ENCODE measurements around the gene RTP5.
A peak's percentile ranks its signal among the peaks of the same experiment; 100 is the strongest.
"Not testable (repeated sequence)": the region's sequence is repeated elsewhere in the genome, so short reads cannot be mapped to it uniquely, and the experiment has no call there.

The RTP5 gene

DNA sequence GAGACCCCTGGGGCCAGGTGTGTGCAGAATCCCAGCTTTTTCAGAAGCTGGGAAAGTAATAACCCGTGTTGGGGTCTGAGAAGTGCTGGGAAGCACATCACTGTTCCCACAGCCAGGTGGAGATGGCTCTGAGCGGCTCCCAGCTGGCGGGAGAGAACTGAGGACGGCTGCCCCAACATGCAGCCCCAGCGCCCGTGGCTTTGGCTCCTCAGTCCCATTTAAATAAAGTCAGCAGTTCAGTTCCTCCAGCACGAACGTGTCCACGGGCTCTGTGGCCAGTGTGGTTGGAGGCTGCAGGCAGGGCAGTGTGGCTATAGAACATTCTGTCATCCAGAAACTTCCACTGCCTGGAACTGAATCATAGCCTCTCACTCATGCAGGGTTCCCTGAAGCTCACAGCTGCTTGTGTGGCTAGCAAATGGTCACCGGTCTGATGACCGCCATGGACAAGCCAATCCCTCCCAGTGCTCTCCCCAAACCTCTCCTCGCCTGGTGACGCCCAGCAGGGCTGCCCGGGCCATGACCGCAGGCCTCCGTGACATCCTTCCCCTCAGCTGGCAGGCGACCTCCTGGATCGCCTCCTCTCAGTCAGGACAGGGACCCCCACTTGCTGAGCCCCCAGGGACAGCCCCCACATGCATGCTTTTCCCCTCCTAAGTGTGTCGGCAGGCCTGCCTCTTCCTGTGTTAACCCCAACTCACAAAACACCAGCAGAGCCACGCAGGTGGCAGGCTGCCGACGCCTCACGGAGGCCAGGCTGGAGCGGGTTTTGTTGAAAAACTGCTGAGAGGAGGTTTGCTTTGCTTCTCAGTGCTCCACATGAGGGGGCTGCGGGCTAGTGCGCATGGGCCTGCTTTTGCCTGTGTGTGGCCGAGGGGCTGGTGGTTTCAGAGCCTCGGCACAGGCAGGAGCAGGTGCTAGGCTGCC is 1.3 kb downstream of the RTP5 start:
- no peak for DNase-seq (ENCODE audit: low spot score)

DNA sequence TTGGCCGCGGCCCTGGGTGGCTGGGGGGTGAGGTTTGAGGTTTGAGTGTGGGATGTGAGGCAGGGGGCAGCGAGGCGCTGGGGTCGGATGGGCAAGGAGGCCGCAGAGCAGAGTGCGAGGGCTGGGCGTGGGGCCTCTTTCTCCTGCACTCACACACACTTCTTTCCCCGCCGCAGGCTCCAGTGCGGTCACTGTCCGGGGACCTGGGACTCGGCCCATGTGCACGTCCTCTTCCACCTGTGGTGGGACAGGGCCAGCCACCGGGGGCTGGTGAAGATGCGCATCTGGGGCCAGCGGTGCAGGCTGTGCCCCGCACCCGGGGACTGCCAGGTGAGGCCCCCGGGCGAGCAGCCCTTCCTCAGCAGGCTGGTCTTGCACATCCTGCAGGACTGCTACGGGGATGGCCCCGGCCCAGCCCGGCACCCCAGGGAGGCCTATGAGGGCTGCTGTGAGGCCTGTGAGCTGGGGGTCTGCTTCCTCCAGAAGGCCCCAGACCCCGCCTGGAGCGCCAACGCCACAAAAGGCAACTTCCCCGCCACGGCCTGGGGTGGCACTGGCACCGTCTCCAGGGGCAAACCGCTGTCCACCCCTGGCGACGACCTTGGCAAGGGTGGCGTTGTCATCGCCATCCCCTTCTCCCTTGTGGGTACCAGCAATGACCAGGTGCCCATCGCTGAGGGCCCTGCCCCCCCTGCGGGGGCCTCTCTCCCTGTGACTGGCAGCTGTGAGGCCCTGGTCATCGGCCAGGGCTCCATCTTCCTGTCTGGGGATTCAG is 2.2 kb downstream of the RTP5 start:
- DNase-seq (ENCODE audit: low spot score) = no peak

DNA sequence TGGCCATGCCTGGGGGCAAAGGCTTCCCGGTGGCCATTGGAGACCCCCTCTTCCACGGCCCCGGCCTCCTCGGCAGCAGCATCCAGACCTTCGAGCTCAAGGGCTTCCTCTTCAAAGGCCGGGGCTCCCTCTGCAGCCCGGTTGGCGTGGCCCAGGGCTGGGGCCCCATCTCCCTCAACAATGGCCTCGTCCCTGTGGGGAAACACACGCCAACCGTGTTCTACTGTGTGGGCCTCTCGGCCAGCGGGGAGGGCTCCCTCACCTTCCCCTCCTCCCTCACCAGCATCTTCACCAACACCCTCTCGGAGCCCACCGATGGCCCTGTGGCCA is 2.7 kb downstream of the RTP5 start:
- no peak for DNase-seq (ENCODE audit: low spot score)

DNA sequence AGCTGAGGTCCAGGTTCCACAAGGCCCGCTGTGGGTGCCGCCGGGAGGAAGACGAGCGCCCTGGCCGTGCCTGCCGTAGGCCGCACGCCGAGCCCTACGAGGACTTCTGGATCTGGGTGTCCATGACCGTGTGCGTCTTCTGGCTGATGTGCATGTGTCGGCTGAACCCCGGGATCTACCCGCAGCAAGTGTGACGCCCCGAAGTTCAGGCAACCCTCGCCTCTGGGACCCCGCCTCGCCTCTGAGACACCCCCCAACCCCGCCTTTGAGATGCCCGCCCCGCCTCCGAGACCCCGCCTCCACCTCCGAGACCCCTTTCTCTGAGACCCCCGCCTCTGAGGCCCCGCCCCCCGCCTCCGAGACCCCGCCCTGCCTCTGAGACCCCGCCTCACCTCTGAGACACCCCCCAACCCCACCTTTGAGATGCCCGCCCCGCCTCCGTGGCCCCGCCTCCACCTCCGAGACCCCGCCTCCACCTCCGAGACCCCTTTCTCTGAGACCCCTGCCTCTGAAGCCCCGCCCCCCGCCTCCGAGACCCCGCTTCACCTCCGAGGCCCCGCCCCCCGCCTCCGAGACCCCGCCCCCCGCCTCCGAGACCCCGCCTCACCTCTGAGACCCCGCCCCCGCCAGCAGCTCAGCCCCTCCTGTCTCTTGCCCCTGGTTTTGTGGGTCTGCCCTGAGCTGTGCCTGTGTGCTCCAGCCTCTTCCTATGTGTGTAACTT is 3.7 kb downstream of the RTP5 start:
- no peak for DNase-seq (ENCODE audit: low spot score)

DNA sequence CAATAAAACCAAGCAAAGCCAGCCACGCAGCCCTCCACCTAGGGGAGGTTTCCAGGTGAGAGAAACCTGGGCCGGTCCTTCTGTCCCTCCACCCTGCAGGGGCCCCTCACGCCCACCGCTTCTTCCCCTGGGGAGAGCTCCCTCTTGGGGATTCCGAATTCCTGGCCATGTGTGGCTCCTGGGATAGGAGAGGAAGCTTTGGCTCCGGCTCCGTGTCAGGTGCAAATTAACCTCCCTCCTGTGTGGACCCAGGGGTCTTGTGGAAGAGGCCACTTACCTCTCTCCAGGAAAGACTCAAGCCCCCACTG is 4.2 kb downstream of the RTP5 start:
- DNase-seq (ENCODE audit: low spot score) = no peak

DNA sequence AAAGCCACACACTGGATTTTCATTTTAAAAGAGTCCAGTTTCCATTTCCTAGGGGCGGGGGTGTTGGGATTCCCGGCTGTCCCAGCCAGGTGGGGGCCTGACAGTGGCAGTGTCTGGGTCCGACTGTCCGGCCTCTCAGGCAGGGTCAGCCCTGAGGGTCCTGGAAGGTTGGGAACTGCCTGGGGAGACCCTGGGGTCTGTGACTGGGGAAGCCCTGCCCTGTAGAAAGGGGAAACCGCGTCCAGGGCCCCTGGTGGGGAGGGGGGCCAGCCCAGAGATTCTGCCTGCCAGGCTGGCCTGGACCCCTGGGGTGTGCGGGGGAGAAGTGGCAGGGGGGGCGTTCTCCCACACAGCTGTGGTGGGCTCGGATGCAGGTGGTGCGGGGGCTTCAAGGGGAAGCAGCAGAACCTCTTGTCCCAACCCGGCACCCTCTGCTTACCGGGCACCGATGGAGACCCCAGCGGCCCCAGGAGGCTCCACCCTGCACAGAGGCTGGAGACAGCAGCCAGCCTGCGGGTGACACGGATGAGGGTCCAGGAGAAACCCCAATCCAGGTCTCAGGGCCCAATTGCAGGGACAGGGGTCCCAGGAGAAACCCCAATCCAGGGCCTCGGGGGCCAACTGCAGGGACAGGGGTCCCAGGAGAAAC is 4.9 kb downstream of the RTP5 start:
- DNase-seq (ENCODE audit: low spot score) = no peak

DNA sequence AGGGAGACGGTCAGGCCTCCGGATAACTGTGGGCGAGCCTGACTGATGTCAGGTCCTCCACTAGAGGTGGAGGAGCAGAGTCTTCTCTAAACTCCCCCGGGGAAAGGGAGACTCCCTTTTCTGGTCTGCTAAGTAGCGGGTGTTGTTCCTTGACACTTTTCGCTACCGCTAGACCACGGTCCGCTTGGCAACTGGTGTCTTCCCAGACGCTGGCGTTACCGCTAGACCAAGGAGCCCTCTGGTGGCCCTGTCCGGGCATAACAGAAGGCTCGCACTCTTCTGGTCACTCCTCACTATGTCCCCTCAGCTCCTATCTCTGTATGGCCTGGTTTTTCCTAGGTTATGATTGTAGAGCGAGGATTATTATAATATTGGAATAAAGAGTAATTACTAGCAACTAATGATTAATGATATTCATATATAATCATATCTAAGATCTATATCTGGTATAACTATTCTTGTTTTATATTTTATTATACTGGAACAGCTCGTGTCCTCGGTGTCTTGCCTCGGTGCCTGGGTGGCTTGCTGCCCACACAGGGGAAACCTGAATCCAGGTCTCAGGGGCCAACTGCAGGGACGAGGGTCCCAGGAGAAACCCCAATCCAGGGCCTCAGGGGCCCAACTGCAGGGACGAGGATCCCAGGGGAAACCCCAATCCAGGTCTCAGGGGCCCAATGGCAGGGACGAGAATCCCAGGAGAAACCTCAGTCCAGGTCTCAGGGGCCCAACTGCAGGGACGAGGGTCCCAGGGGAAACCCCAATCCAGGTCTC is 6.4 kb downstream of the RTP5 start:
- DNase-seq (ENCODE audit: low spot score) = not testable (repeated sequence)

DNA sequence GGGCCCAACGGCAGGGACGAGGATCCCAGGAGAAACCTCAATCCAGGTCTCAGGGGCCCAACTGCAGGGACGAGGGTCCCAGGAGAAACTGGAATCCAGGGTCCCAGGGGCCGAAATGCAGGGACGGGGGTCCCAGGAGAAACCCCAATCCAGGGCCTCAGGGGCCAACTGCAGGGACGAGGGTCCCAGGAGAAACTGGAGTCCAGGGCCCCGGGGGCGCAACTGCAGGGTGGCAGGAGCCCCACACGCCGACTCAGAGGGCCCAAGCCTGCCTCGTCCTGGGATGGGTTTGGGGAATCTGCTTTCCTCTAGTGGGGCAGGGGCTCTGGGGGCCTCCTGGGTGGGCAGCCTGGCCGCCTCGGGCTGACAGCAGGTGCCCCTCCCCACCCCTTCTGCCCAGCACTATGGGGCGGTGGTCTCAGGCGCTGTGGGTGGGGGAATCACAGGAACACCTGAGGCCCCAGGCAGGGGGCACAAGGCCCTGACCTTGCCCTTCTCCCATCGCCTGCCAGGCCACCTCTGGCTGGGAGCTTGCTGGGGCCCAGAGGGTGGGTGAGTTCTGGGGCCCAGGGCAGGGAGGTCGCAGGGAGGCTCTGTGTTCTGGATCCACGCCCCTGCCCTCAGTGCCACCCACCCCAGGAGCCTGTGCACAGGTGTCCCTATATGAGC is 7.1 kb downstream of the RTP5 start:
- no peak for DNase-seq (ENCODE audit: low spot score)

DNA sequence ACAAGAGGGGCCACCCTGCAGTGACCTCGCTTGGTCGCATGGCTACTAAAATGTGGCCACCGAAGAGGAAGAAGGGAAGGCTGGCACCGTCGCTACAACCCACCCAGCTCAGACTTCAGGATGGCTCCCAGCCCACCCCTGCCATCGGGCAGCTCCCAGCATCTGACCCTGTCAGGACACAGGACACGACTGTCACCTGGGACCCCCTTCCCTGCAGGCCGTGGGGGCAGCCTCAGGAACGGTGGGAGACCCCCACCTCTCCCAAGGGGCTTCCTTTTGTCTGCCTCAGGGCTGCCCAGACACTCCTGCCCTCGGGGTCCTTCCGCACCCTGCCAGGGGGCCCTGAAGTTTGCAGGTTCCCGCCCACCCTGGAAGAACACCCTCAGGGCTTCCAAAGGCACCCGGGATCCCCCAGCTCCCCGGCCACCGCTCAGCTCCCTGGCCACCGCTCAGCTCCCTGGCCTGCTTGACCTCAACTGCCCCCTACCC is 7.7 kb downstream of the RTP5 start:
- no peak for DNase-seq (ENCODE audit: low spot score)

DNA sequence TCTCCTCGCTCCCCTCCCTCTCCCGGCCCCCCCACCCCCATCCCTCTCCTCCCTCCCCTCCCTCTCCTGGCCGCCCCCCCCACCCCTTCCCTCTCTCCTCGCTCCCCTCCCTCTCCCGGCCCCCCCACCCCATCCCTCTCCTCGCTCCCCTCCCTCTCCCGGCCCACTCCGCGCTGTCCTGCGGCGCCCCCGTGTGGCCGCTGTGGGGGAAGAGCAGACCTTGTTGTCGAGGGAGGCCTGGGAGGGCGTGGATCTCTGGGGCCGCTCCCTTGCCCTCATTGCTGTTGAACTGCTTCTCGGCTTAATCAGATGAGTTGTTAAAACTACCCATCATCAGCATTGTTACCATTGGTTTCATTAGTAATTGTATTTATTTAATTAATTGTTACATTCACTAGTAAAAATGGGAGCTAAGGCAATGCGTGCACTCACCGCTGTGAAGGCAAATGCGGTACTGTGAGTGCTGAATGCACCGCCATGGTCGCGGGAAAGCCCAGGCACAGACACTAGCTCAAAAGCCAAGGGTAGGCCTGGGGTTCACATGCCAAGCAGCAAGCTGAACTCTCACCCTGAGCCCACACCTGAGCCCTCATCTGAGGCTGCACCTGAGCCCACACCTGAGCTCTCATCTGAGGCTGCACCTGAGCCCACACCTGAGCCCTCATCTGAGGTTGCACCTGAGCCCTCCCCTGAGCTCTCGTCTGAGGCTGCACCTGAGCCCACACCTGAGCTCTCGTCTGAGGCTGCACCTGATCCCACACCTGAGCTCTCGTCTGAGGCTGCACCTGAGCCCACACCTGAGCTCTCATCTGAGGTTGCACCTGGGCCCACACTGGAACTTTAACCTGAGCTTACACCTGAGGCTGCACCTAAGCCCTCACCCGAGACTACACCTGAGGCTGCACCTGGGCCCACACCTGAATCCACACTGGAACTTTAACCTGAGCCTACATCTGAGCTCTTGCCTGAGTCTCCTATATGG is 8.8 kb downstream of the RTP5 start:
- peak; percentile 77 for DNase-seq (ENCODE audit: low spot score)

DNA sequence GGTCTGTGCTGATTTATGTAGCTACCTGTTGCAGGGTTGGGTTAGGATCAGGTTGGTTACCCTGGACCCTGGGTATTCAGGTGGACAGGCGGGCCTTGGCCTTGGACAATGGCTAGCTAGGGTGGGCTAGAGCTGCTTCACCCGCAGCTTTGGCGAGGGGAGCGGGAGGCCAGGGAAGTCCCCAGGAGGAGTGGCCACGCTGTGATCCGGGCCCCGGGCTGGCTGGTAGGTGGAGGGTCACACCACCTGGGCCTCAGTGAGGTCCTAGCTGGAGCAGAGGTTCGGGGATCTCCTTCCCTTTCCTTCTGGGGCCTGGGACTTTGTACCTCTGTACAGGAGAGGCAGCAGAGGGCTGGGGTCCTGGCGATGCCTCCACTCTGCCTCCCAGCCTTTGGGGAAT is 9.8 kb downstream of the RTP5 start:
- no peak for DNase-seq (ENCODE audit: low spot score)

DNA sequence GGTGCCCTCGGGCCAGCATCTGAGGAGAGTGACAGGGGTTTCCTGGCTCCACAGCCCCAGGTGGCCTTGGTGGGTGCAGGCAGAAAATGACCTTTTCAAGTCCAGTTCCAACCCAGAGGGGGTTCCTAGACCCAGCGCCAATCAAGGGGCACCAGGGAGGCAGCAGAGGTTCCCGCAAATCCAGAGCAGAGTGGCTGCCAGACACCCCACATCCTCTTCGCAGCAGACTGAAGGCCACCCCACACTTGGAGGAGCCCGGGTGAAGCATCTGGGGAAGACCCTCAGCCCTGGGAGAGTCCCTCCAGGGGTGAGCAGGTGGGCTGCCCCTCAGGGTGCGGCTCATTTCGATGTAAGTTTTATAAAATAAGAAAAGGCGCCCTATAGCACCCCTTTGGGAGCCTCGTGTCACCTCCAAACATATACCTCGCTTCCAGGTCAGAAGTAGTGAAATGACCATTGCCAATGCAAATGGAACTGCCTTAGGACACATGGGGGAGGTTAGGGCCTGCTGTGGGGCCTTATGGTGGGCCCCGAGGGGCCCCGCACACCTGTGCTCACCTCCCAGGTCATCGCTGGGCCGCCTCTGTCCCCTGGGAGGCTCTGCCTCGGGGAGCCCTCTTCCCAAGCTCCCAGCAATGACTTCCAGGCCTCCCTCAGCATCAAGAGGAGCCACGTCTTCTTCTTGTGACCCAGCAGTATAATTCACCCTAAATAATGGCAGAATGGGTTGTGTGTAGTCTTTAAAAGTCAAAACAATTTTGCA is 11.0 kb downstream of the RTP5 start:
- no peak for DNase-seq (ENCODE audit: low spot score)

DNA sequence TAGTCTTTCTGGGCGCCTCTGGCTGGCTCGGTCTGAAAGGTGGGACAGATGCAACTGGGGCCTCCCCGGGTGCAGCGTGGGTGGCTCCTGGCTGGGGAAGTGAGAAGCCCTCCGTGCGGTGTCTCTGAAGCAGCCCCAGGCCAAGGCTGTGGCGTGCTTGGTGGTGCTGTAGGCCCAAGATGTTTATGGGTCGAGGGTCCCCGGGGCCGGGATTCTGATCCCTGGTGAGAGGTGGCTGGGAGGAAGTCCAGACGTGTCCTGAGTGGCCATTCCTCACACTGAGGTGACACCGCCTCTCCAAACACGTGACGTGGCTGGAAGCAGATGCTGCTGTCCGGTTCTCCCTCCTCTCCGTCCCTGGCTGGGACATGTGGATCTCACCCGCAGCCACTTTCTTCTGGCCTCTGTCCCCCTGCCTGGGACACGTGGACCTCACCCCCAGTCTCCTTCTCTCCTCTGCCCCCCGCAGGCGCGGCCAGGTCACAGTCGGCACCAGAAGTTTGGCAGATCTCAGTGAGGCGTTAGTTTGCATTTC is 12.6 kb downstream of the RTP5 start:
- peak; percentile 56 for DNase-seq (ENCODE audit: low spot score)

DNA sequence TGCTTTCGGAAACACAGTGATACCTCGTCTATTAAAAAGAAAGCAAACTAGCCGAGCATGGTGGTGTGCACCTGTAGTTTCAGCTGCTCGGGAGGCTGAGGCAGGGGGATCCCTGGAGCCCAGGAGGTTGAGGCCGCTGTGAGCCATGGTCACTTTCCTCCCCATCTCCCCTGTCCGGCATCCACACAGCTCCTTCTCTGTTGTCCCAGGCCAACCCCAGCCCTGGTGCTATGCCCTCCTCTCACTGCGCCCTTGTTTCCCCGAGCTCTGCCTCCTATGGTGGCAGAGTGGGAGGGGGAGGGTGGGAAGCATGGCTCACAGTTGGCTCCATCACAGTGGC is 15.4 kb downstream of the RTP5 start:
- DNase-seq (ENCODE audit: low spot score) = no peak

DNA sequence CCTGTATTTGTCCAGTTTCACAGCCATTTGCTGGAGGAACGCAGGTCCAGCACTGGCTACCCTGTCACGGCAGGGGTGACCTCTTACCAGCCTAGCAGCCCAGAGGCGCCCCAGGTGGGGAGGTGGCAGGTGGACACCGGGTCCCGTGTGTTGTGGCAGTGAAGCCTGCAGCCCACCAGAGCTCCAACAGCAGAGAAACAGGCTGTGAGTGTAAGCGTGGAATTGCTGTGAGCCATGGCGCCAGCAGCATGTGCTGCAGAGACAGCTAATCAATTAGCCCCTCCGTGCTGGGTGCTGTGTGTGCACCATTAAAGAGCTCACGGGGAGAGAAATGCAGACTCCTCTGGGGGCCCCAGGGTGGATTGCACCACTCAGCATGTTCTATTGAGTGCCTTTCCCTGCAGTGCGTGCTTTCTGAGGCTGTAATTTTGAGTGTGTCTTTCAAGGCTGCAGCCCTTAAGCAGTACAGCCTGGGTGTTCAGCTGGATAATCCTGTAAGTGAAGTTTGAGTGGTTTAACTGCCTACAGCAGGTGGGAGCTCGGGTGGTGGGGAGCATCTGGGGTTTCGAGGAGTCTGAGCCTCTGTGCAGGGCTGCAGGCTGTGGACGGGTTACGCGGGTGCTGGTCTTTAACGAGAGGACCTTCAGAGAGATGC is 15.9 kb downstream of the RTP5 start:
- DNase-seq (ENCODE audit: low spot score) = no peak

DNA sequence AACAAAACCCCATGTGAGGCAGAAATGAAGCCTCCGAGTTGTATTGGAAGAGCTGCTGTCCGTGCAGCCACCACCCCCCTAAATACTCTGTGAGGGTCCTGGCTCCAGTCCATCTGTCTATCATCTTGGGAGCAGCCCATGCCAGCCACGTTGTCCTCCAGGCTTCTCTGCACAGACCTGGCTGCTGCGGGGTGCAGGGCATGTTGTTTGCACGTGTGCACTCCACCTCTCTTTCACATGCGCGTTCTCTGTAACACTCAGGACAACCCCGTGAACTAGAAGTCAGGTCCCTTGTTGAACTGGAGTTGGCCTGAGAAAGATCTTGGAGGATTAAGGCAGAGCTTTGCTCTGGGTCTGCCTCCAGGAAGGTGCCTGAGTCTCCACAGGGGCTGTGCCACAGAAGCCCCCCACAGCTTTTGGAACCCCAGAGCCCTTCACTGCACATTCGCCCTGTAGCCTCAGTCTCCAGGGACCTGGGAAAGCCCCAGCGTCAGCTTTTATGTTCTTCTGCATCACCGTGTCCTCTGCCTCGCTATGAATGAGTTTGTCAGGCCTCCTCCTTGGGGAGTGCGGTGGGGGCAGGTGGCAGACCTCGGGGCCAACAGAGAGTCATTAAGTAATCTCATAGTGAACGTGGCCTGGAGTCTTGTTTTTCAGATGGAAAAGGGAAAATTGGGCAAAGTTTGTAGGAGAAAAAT is 16.6 kb downstream of the RTP5 start:
- DNase-seq (ENCODE audit: low spot score) = no peak

DNA sequence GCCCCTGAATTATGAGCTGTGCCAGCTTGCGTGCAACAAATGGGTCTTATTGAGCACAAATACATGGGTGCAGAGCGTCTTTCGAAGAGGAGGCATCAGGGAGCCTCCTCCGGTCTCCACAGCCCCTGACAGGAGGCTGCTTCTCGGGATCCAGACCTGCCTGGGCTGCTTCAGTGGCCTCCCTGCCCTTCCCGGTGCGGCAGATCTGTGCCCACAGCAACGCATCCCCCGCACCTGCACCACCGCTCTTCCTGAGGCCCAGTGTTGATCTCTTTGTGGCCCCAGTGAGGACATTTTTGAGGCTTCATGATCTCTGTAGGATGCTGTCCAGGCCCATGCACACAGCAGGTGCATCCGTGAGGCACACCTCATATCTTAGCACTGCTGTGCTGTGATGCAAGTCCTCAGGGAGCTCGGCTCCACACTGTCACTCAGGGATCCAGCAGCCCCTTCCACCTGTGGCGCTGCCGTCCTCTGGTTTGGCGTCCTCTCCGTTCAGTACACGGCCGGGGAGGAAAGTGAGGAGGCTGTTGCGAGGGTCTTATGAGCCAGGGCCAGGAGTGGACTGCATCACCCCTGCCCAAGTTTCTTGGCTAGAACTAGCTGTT is 17.4 kb downstream of the RTP5 start:
- DNase-seq (ENCODE audit: low spot score) = no peak
